Suppressor macrophage (primary cell): ENCODE data around the gene CNTF.

Source experiments
- DNase-seq, 4 experiments: peaks; one replicate each; pipeline ENCODE4 v3.0.0-alpha.2; 2020 to 2022

CNTF gene

DNA sequence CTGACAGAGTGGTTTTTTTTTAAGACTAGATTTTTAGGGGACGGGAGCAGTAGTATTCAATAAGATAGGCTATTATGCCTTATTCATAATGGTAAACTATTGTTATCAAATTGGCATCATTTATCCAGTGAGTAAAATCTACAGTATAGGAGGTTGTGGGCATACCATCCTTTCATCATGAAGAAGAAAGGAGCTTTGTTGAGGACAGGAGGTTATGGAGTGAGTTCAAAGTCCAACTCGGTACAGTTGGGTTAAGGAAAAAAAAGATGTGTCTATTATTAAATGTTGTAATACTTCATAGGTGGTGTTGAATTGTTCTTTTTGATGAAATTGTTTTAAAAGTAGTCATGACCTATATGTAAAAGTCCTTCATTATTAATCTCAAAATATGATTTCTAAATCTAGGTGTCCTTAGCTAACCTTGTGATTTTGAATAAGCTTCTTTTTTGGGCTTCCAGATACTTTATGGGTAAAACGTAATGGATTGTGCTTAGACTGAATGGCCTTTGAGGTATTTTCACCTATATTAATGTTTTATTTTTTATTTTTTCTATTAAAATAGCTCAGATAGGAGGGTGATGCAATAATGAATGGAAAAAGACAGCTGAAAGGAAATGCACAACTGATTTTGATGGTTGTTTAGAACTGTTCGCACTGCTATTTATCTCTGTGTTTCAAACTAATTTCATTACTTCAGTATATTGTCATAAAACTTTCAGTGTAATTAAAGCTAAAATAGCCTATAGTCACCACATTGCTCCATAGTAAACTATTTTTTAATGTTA, 15.3 kb upstream of the CNTF start:
- no peak for DNase-seq

DNA sequence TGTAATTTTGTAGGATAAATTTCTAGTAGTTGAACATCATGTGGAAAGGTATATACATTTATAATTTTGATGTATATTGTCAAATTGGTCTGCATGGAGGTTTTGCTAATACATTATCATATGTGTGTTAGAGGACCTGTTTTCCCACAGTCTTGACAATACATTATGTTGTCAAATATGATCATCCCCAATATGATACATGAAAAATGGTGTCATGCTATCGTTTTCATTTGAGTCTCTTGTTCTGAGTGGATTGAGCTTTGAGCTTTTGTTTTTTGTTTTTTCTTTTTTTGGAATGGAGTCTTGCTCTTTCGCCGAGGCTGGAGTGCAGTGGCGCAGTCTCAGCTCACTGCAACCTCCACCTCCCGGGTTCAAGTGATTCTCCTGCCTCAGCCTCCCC, 14.1 kb upstream of the CNTF start:
- no peak for DNase-seq

DNA sequence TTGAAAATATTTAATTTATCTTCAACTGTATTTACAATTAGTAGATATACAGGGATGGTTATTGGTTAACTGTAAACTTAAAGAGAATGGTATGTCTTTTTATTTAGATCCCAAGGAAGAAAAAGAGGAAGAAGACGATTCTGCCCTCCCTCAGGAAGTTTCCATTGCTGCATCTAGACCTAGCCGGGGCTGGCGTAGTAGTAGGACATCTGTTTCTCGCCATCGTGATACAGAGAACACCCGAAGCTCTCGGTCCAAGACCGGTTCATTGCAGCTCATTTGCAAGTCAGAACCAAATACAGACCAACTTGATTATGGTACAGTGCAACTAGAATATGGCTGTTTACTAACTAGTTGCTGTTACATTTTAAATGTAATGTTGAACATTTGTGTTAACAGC, 12.7 kb upstream of the CNTF start:
- DNase-seq = peak; percentile 23 to 64 (median 50)

DNA sequence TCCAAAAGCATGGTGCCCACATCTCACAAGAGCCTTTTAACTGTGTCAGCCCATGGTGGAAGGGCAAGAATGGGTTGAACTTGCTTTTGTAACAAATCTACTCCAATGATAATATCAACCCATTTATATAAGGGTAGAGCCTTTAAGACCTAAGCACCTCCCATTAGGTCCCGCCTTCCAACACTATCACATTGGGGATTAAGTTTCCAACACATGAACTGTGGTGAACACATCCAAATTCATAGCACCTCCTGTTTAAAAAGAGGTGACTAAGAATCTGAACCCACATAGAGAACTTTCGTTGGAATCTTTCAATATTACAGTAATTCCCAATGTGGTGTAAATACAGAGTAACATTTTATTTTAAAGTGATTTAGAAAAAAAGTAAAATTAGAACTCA, 9.2 kb upstream of the CNTF start:
- no peak for DNase-seq

GRCh38 chr11:58615559-58615958, 6.9 kb upstream of the CNTF start:
- no peak for DNase-seq

DNA sequence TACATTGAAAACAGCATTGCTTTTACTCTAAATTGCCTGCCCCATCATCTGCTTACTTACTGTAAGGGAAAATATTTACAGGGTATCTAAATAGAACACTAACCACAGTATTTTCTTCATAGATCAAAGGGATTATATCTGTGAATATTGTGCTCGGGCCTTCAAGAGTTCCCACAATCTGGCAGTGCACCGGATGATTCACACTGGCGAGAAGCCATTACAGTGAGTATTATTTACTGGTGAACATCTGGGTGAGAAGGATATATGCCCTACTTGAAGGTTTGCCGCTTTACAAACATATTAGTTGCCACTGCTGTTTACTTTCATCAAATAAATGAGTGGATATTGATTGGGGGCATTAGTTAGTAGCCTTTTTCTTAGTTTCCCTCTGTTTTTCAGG, 5.9 kb upstream of the CNTF start:
- no peak for DNase-seq

DNA sequence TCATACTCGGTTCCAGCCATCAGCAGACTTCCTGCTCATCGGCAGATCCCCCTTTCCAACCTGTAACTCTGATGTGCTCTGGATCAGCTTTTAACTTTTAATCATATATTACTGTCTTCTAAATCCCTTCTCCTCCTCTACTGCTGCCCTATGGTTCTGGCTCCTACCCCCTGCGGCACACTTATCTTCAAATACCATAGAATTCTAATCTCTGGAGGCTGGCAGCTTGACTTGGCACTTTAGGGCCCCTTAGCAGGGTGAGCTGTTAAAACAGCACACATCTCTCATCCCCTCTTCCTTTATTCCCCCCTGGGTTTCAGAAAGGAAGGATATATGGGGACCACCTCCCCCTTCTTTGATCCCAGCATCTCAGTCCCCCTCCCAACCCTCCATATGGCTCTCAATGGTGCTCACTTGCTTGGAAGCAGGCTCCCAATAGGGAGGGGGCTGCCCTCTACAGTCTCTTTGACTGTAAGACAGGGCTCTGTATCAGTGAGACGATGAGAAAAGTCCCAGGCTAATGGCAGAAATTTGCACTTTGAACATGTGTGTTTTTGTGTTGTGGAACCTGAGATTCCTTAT, 4.4 kb upstream of the CNTF start:
- no peak for DNase-seq

DNA sequence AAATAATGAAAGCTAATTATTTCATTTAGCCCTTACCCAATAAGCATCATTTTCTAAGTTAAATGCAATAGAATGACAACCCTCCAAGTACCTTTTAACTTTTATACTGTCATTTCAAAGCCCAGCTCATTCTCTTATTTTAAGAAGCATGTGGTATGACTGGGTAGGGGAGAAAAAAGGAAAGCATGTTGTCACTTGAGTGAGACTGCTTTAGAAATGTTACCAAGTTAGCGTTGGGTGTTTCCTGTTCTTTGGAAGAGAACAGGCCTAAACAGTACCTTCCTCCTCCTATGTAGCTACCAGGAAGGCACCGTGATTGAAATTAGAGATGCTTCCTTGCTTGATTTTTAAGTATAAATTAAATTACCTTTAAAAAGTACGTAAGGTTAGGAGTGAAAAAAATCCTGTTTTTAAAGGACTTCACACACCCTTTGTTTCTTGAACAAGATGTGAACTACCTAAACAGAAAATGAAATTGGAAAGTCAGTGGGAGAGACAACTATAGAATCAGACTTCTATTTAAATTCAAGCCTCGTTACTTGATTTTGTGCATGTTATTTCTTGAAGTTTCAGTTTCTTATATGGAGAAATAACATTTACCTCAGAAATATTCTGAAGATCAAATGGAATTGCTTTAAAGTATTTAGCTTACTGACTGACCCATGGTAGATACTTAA, 741 bp upstream of the CNTF start:
- no peak for DNase-seq

- DNase-seq = no peak
Observed at GRCh38 chr11:58625086-58625485, 2.6 kb downstream of the CNTF start.

GRCh38 chr11:58625826-58626460, 3.5 kb downstream of the CNTF start:
- DNase-seq = no peak

DNA sequence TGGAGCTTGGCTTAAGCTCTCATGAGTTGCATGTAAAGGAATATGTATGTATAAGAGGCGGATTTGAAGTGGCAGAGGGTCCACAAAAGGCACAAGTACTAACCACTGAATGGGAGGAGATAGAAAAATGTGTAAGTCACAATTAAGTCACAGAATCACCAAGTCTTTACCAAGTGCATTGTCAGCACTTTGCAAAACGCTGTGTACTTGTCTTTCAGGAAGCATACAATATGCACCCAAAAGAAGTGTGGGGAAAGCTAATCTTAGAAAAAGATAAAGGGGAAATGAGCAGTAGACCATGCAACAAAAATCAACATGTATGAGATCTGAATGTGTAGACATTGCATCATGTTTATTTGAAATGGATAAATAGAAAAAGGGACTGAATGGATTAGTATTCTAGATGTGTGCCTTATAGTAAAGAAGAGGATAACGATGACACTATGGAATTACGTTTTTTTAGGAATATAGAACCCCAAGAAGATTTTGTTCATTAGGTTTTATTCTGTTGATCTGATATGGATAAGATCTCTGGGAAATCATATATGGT, 4.5 kb downstream of the CNTF start:
- peak; percentile 5 to 67 (median 32) for DNase-seq

- no peak for DNase-seq
Observed at GRCh38 chr11:58628446-58628845, 6.0 kb downstream of the CNTF start.

DNA sequence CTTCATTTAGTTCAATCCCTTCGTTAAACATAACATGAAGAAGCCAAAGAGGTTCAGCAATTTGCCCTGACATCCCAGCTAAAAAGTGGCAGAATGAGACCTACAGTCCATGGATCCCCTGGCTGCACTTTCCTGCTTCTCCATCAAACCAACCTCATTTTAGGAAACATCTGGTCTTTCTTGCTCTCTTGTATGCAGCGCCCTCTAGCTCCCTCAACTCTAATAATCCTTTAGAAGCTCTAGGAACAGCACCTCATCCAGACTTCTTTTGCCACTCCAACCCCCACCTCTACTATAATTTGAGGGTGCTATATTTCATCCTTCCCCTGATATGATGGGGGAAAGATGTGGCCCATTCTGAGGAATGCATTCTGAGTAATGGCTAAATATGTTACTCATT, 7.4 kb downstream of the CNTF start:
- peak; percentile 18 to 73 (median 50) for DNase-seq

DNA sequence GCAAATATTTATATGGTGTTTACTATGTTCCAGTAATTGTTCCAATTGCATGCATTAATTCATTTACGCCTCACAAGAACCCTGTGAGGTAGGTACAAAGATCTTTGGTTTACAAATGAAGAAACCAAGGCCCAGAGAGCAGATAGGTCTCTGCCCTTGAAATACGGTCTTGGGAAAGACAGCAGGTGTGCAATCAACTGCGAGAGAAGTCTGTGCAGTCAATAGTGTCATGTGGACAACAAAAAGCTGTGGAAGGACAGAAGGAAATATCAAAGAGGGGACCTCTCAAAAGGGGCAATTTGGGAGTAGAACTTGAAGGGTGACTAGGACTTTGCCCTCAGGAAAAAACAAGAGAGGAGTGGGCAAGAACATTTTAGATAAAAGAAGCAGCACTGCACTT, 8.9 kb downstream of the CNTF start:
- no peak for DNase-seq

DNA sequence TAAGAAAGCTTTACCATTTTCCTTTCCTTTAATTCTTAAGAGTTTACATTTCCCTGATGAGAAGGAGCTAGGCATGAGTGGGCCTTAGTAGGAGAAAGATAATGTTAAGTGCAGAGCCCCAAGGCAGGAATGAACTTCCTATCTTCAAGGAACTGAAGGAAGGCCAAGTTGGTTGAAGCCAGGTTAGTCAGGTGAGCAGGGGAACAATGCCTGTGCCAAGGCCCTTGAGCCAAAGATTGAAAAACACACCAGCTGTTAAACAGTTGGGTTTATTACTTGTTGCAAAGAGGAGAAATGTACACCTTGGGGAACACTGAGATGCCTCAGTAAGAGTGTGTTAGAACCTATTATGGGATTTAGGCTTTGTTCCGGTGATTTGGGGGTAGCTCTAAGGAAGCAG, 10.0 kb downstream of the CNTF start:
- DNase-seq = no peak

GRCh38 chr11:58636587-58636986, 14.1 kb downstream of the CNTF start:
- DNase-seq = peak in 2 of 4 experiments; percentile 12 to 25

DNA sequence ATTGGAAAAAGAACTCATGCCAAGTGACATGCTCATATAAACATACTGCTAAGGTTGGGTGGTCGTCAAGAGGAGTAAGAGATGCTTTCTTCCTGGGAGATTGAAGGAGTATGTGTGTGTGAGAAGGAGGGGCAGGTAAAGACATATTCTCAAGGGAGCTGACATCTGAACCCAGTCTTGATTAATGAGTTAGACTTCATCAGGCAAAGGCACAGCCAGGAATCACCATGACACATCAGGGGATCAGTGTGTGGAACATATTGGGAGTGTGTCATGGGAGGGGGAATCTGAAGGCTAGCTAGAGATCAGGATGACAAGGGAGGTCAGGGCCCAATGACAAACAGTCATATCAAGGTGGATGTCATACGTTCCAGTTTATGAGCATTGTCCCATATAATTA, 14.9 kb downstream of the CNTF start:
- no peak for DNase-seq

GRCh38 chr11:58639103-58639502, 16.6 kb downstream of the CNTF start:
- DNase-seq = peak in 1 of 4 experiments; percentile 14

DNA sequence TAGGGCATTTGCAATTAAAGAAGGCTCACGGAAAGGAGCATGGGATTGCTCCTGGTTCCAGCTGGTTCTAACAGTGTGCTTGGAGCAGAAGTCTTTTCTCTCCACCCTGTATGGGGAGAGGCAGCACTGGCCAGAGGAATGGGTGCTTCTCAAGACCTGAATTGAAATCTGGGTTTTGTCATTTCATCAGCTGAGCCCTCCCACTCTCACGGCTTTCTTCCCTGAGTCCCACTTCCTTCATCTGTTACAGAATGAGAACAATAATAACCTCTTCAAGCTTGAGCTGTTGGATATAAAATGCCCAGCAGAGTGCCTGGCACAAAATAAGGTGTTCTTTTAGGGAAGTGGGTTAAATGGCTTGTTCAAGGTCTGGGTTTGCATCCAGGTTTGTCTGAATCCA, 17.2 kb downstream of the CNTF start:
- DNase-seq = peak; percentile 61 to 80 (median 75)

DNA sequence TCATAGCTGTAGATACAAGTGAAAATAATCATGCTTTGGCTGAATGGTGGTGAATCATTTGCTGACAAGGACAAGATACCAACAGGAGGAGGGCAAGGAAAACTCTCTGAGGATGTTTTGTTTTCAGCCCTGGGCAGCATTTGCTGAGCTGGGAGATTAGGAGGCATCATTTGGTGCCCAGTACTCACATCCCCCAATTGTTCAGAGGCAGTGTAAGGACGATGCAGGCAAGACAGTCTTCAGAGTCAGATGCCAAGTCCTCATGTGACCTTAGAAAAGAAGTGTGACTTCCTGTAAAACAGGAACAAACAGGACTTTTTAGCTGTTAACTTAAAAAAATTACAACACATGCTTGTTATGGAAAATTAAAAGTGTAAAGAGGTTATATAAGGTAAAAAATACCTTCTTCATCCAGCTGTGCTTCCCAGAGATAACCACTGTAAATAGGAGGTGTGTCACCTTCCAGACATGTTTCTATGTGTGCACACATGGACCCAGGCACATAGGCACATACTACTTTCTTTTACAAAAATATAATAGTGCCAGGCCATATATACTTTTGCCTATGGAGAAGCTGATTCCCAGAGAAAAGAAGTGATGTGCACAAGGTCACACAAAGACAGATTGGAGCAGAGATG, 18.0 kb downstream of the CNTF start:
- peak; percentile 69 to 88 (median 81) for DNase-seq

DNA sequence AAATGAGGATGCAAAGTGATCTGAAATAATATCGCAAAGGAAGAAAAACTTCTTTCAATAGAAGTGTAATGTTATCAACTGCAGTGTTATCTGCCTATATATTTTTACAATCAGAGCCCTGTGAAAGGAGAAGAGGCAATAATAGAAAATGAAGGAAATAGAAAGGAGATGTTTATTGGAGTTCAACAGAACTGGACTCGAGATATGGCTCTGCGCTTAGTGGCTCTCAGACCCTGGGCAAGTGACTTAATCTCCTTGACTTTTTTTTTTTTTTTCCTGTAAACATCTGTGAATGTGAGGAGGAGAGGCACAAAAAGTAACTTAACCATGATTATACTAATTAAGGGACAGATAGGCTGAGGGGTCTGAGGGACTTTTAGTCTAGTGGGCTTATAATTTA, 18.9 kb downstream of the CNTF start:
- no peak for DNase-seq

- DNase-seq = no peak
Observed at GRCh38 chr11:58641803-58642581, 19.5 kb downstream of the CNTF start.
